HG03135 (cell line): ENCODE results near the gene SLC25A41.

Experiments
- ATAC-seq: cut with Tn5 transposase; IDR thresholded peaks from one replicate; pipeline ENCODE4 v1.9.1; 2021; ENCODE audit warnings: mild to moderate bottlenecking, moderate library complexity; ENCODE audit not compliant: unreplicated experiment

Gene SLC25A41

DNA sequence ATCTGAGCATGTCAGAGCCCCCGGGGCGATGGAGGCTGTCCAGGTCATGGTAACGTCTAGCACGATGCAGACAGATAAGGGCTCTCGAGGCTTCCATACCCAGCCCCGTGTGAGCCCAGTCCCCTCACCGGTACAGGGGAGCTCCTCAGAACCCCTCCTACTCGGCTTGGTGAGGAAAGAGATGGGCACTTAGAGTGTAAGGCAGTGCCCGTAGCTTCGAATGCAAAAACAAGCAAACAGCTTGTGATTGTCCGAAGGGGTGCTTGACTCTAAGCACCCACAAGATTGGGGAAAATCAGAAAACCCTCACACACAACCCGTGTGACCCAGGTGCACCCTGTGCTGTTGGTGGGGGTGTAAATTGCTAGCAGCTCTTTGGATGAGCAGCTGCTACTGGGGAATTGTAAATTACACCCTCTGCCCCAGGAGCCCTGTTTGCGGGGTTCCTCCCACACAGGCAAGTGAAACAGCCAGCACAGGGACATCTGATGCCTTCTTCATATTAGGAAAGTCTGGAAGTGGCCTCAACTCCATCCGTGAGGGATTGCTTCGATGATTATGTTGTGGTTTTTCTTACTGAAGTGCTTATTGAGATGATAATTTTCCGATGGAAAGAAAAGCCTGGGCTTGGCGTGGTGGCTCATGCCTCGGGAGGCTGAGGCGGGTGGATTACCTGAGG, 56.9 kb downstream of the SLC25A41 start:
- ATAC-seq: no peak
